Activated CD4-positive, alpha-beta memory T cell treated with anti-CD3 and anti-CD28 coated beads for 36 hours (primary cell): ENCODE results near the gene NOCT. TPM values are rescaled to one million over a fixed set of nuclear protein-coding genes. Genes with fewer than 3 reads are reported as not detected.
A peak's percentile ranks its signal among the peaks of the same experiment; 100 is the strongest.
"Not testable (repeated sequence)": the region's sequence is repeated elsewhere in the genome, so short reads cannot be mapped to it uniquely, and the experiment has no call there.

Experiments used
- CTCF ChIA-PET: fragments of 350-600 bp; sonication (Branson Sonifier 250); formaldehyde crosslinking; loops from one replicate; lab custom pipeline; 2021; ENCODE audit warnings: antibody characterized with exemption, inconsistent platforms; lab: Charles Lee
- POLR2A ChIA-PET: fragments of 350-600 bp; sonication (Branson Sonifier 250); formaldehyde crosslinking; loops from one replicate; lab custom pipeline; 2021; ENCODE audit warnings: antibody characterized with exemption; lab: Charles Lee
- DNase-seq: peaks from one replicate; pipeline ENCODE4 v3.0.0-alpha.2; 2020
- H3K27ac Mint-ChIP-seq: one replicate; pipeline ENCODE4 v1.8.0; 2021; ENCODE audit warnings: mixed read lengths
- H3K27me3 Mint-ChIP-seq: one replicate; pipeline ENCODE4 v1.8.0; 2021; ENCODE audit warnings: mixed read lengths
- H3K36me3 Mint-ChIP-seq: one replicate; pipeline ENCODE4 v1.8.0; 2021; ENCODE audit warnings: mixed read lengths
- H3K4me1 Mint-ChIP-seq: one replicate; pipeline ENCODE4 v1.8.0; 2021; ENCODE audit warnings: low read depth, mixed read lengths
- H3K4me3 Mint-ChIP-seq: one replicate; pipeline ENCODE4 v1.8.0; 2021; ENCODE audit warnings: mild to moderate bottlenecking, mixed read lengths
- H3K9me3 Mint-ChIP-seq: one replicate; pipeline ENCODE4 v1.8.0; 2021; ENCODE audit warnings: mixed read lengths
- intact Hi-C: fragments of 100-400 bp; cut with micrococcal nuclease; formaldehyde crosslinking; loops from one replicate; pipeline ENCODE4 v1.15.1; 2023
- total RNA-seq, 2 experiments: library from RNA; stranded (reverse); gene quantifications; one replicate each; pipeline ENCODE4 v1.2.3, GENCODE V29; 2021

The NOCT gene
- total RNA-seq, 2 experiments from 2014 or later, result 12.2 to 14.3 TPM

DNA sequence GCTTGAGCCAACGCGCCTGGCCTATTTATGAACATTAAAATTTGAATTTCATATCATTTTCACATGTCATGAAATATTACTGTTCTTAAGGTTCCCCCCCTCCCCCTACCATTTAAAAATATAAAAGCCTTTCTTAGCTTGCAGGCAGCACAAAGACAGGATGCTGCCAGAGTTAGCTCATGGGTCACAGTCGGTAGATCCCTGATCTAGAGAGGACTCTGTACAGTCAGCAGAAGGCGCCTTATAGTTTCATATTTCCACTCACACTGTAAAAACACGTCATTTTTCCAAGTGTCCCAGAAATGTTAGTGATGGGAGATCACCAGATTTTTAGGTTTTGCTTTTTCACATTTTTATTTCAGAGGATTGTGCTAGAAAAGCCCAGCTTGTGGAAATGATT lies 12.2 kb downstream of the NOCT start:
- no peak for DNase-seq
- peaks cover 10% of the 10 kb centered on the region for H3K4me1 Mint-ChIP-seq
- H3K9me3 Mint-ChIP-seq, result no peaks in the 10 kb centered on the region
- H3K36me3 Mint-ChIP-seq, result peaks cover 5% of the 10 kb centered on the region
- CTCF ChIA-PET, result interaction anchor here (0.6 to 1.3 kb wide), 3 partner anchors 10 to 624 kb away, joined by 3 read pairs; no protein-coding TSS in a partner anchor
- intact Hi-C loops, result no loop called here
- no peak overlapping the region for H3K4me3 Mint-ChIP-seq
- H3K27ac Mint-ChIP-seq, result no peak overlapping the region
- no peaks in the 10 kb centered on the region for H3K27me3 Mint-ChIP-seq
- POLR2A ChIA-PET, result interaction anchor here (1.1 kb wide), 1 partner anchor 51 kb away, joined by 3 read pairs; no protein-coding TSS in a partner anchor

DNA sequence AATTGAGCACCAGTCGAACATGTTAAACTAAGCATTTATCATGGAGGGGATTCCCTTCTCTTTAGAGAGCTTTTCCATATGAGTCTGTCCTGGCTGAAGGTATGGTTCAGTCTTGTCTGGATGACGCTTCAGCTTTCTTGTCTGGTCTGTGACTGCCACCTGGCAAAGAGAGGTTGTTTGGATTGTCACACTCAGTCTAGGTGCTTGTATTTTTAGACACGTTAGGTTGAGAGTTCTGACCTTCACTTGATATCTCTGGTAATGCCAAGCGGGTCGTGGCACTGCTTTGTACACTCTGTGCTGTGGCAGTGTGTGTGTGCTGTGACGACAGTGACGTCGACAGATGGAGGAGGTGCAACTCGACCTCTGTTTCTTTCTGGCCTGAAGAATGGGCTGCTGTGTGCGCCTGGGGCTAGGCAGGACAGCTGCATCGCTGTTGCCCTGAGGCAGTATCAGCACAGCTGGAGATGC lies 12.6 kb downstream of the NOCT start:
- H3K4me3 Mint-ChIP-seq, result no peak overlapping the region
- intact Hi-C loops, result no loop called here
- no peak overlapping the region for H3K27ac Mint-ChIP-seq
- DNase-seq, result no peak
- ChIA-PET CTCF (interaction anchor here (0.6 to 1.4 kb wide), 4 partner anchors 10 to 624 kb away, joined by 3 to 4 read pairs (median 3); no protein-coding TSS in a partner anchor), POLR2A (interaction anchor here (1.1 kb wide), 1 partner anchor 51 kb away, joined by 3 read pairs; no protein-coding TSS in a partner anchor)
- H3K9me3 Mint-ChIP-seq, result no peaks in the 10 kb centered on the region
- H3K27me3 Mint-ChIP-seq, result no peaks in the 10 kb centered on the region
- H3K36me3 Mint-ChIP-seq, result peaks cover 3% of the 10 kb centered on the region
- peaks cover 10% of the 10 kb centered on the region for H3K4me1 Mint-ChIP-seq

DNA sequence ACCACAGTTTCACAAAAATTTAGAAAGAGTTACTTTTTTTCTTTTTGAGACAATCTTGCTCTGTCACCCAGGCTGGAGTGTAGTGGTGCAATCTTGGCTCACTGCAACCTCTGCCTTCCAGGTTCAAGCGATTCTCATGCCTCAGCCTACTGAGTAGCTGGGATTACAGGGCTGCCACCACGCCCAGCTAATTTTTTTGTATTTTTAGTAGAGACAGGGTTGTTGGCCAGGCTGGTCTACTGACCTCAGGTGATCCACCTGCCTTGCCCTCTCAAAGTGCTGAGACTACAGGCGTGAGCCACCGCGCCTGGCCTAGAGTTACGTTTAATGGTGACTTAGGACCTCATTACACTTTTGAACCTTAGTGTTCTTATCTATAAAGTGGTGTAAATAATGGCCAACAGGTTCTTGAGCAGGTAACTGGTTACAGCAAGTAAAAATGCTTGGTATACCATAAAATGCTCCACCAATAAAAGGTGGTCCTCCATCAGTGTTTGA lies 14.3 kb downstream of the NOCT start:
- not testable (repeated sequence) for H3K9me3 Mint-ChIP-seq, H3K4me3 Mint-ChIP-seq, H3K4me1 Mint-ChIP-seq, H3K27ac Mint-ChIP-seq, DNase-seq, H3K36me3 Mint-ChIP-seq, H3K27me3 Mint-ChIP-seq
- POLR2A ChIA-PET, result interaction anchor here (0.9 to 1.3 kb wide), 4 partner anchors 9 to 266 kb away, joined by 3 to 6 read pairs (median 4); partner anchors contain the start of gene NOCT
- intact Hi-C loops, result loop anchor here (1.0 to 5.0 kb wide), 5 partner anchors 55 to 265 kb away; partner anchors contain the start of gene ELF2
- CTCF ChIA-PET, result interaction anchor here (0.6 to 3.4 kb wide), 61 partner anchors 8 to 501 kb away, joined by 3 to 63 read pairs (median 4); partner anchors contain the start of genes ELF2, MGARP, NAA15 and NOCT

DNA sequence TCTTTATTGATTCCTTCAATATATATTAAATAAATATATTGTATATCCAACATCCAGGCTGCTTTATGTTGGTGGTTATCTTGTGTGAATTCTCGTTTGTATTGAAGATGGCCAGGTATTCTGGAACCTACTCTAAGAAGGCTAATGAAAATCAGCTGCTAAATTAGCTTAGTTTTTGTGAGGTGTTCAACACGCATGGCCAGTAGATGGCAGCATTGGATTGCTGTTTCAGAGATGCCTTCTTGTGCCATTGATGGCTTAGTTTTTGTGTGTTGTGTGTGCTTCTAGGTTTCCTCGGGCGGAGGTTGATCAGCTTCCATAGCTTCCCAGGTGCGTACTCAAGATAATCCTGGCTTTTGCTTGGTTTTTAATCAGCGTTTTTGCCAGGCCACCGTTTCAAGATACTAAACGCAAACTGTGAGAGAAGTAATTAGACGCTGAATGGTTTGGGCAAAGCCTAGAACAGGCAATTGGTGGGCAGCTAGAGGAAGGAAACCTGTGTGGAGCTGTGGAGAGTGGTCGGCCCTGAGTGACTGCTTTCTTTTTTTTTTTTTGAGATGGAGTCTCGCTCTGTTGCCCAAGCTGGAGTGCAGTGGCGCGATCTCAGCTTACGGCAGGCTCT lies 15.1 kb downstream of the NOCT start:
- intact Hi-C loops, result loop anchor here (1.0 to 5.0 kb wide), 5 partner anchors 54 to 265 kb away; partner anchors contain the start of gene ELF2
- no peak overlapping the region for H3K27ac Mint-ChIP-seq
- H3K4me3 Mint-ChIP-seq, result no peak overlapping the region
- DNase-seq, result peak; percentile 78
- ChIA-PET CTCF (interaction anchor here (0.6 to 3.4 kb wide), 64 partner anchors 8 to 622 kb away, joined by 3 to 63 read pairs (median 4); partner anchors contain the start of genes ELF2, MGARP, NAA15 and NOCT), POLR2A (interaction anchor here (0.9 to 1.3 kb wide), 4 partner anchors 10 to 265 kb away, joined by 3 to 6 read pairs (median 4); partner anchors contain the start of gene NOCT)
- no peaks in the 10 kb centered on the region for H3K27me3 Mint-ChIP-seq
- peaks cover 10% of the 10 kb centered on the region for H3K4me1 Mint-ChIP-seq
- H3K9me3 Mint-ChIP-seq, result no peaks in the 10 kb centered on the region
- H3K36me3 Mint-ChIP-seq, result peaks cover 7% of the 10 kb centered on the region

DNA sequence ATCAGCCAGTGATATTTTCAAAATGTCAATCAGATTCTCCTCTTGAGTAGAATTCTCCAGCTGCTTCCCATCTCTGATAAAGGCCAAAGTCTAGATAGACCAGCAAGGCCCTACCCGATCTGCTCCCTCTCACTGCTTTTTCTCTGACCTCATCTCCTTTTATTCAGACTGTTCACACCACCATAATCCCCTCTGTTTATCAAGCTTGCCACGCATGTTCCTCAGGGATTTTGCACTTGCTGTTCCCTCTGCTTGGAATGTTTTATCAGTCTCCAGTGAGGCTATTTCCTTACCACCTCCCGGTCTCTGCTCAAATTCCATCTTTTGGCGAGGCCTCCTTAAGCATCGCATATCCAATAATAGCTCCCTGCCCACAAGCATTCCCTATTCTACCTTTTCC lies 20.1 kb downstream of the NOCT start:
- Mint-ChIP-seq H3K27ac (no peak overlapping the region), H3K36me3 (peaks cover 9% of the 10 kb centered on the region), H3K4me3 (no peak overlapping the region), H3K9me3 (no peaks in the 10 kb centered on the region), H3K27me3 (no peaks in the 10 kb centered on the region), H3K4me1 (peaks cover 9% of the 10 kb centered on the region)
- POLR2A ChIA-PET, result no interaction called here
- CTCF ChIA-PET, result no interaction called here
- intact Hi-C loops, result no loop called here
- DNase-seq, result no peak

DNA sequence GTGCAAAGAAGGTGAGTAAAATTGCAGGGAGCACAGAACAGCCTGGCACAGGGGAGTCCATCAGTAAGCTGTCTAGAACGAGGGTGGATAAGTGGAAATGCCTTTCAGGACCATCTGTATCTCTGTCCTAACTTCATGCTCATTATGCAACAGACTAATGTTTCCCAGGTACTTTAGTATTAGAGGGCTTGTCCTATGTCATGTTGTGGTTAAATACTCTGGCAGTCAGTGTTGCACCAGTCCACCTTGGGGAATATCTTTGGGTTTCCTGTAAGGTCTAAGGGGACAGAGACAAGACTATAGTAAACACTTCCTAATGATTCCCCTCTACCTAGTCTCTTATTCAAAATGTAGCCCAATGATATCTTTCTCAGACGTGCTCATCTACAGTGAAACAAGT lies 21.3 kb downstream of the NOCT start:
- Mint-ChIP-seq H3K4me1 (peaks cover 6% of the 10 kb centered on the region), H3K9me3 (no peaks in the 10 kb centered on the region), H3K36me3 (peaks cover 11% of the 10 kb centered on the region), H3K27ac (no peak overlapping the region), H3K27me3 (no peaks in the 10 kb centered on the region), H3K4me3 (no peak overlapping the region)
- ChIA-PET POLR2A (no interaction called here), CTCF (no interaction called here)
- DNase-seq, result no peak
- intact Hi-C loops, result no loop called here

DNA sequence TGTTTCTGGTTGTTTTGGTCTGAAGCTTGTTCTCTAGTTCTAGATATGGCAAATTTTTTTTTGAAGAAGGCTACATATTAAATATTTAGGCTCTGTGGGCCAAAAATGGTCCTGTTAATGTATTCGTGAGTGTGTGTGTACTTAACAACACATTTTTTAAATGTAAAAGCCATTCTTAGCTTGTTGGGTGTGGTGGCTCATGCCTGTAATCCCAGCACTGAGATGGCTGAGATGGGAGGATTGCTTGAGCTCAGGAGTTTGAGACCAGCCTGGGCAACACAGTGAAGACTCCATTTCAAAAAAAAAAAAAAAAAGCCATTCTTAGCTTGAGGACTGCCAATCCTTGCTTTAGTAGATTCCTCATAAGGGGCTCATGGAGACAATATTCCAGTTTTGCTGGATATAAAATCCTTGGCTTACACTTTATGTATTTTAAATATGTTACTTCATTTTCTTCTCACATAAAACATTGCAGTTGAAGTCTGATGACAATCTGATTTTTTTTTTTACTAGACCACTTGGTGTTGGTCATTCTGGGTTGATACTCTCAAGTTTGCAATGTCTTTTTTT lies 23.4 kb downstream of the NOCT start:
- H3K27ac Mint-ChIP-seq, result no peak overlapping the region
- POLR2A ChIA-PET, result no interaction called here
- CTCF ChIA-PET, result interaction anchor here (1.4 kb wide), 1 partner anchor 9 kb away, joined by 11 read pairs; no protein-coding TSS in a partner anchor
- no peak overlapping the region for H3K4me3 Mint-ChIP-seq
- no peak for DNase-seq
- peaks cover 17% of the 10 kb centered on the region for H3K36me3 Mint-ChIP-seq
- peaks cover 3% of the 10 kb centered on the region for H3K4me1 Mint-ChIP-seq
- H3K9me3 Mint-ChIP-seq, result no peaks in the 10 kb centered on the region
- intact Hi-C loops, result no loop called here
- no peaks in the 10 kb centered on the region for H3K27me3 Mint-ChIP-seq

DNA sequence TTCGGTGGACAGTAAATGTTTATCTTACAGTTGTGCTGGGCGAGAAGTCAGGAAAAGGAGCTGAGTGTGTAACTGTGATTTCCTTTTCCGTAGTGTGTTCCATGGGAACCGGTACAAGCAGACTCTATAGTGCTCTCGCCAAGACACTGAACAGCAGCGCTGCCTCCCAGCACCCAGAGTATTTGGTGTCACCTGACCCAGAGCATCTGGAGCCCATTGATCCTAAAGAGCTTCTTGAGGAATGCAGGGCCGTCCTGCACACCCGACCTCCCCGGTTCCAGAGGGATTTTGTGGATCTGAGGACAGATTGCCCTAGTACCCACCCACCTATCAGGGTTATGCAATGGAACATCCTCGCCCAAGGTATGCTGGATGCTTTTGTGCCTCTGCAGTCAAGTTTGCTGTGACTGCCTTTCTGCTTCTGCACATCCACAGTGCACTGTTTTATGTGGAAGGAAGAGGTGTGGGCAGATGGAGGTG lies 27.4 kb downstream of the NOCT start:
- Mint-ChIP-seq H3K27ac (no peak overlapping the region), H3K36me3 (peaks cover 23% of the 10 kb centered on the region), H3K4me1 (peaks cover 7% of the 10 kb centered on the region), H3K27me3 (no peaks in the 10 kb centered on the region), H3K4me3 (no peak overlapping the region), H3K9me3 (no peaks in the 10 kb centered on the region)
- intact Hi-C loops, result no loop called here
- POLR2A ChIA-PET, result interaction anchor here (0.9 kb wide), 1 partner anchor 28 kb away, joined by 4 read pairs; no protein-coding TSS in a partner anchor
- CTCF ChIA-PET, result interaction anchor here (6.1 kb wide), 1 partner anchor 12 kb away, joined by 44 read pairs; no protein-coding TSS in a partner anchor
- DNase-seq, result no peak

DNA sequence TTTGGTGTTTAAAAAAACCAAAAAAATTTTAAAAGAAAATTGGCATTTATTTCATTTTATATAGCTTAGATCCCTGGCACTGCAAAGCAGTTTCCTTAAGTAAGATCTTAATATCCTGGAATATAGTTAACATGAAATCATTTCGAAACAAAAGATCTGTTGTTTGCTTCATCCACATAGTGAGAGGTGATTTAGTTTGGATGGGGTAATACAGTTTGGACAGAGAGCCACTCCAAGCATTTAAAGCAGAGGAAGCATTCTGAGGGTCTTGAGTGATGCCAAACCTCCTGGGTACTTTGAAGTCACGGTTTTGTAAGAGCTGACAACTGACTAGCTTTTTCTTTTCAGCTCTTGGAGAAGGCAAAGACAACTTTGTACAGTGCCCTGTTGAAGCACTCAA lies 28.7 kb downstream of the NOCT start:
- intact Hi-C loops, result no loop called here
- DNase-seq, result no peak
- H3K9me3 Mint-ChIP-seq, result no peaks in the 10 kb centered on the region
- peaks cover 8% of the 10 kb centered on the region for H3K4me1 Mint-ChIP-seq
- H3K27me3 Mint-ChIP-seq, result no peaks in the 10 kb centered on the region
- ChIA-PET CTCF (interaction anchor here (1.6 to 6.1 kb wide), 2 partner anchors 14 to 15 kb away, joined by 4 to 44 read pairs; no protein-coding TSS in a partner anchor), POLR2A (no interaction called here)
- peaks cover 29% of the 10 kb centered on the region for H3K36me3 Mint-ChIP-seq
- no peak overlapping the region for H3K4me3 Mint-ChIP-seq
- H3K27ac Mint-ChIP-seq, result no peak overlapping the region

DNA sequence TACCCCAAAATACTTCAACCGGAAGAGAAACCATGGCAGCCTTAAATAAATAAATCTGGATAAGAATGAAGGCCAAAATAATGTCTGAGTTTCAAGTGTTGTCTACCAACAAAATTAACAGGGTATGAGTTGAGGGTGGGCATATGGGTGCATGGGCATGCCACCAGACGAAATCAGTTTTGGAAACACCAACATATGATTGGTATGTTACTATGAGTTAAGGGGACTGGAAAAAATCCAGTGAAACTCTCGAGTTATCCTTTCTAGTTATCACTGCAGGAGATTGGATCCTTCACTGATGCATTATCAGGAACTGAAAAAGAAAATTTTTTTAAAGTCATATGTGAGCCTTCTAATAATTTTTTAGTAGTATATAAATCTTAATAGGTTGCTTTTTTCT lies 32.4 kb downstream of the NOCT start:
- no peak overlapping the region for H3K27ac Mint-ChIP-seq
- H3K27me3 Mint-ChIP-seq, result no peaks in the 10 kb centered on the region
- no peak overlapping the region for H3K4me3 Mint-ChIP-seq
- H3K36me3 Mint-ChIP-seq, result peaks cover 27% of the 10 kb centered on the region
- DNase-seq, result no peak
- H3K9me3 Mint-ChIP-seq, result no peaks in the 10 kb centered on the region
- POLR2A ChIA-PET, result no interaction called here
- peaks cover 5% of the 10 kb centered on the region for H3K4me1 Mint-ChIP-seq
- CTCF ChIA-PET, result no interaction called here
- intact Hi-C loops, result no loop called here

DNA sequence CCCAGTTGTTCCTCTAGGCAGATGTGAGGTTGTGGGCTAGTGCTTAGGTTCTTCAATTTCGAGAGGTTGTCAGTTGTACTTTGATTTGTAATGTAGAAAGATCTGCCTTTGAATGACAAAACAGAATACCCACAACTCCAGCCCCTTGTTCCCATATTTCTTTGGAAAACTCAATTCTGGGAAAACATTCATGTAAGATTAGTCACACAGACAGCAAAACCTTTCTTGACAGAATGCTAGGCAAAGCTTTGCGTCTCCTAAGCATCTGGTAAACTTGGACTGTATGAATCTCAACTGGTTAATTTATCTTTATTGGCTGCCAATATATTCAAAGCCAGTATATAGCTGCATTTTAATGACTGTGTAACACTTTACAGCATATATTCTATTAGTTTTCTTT lies 34.9 kb downstream of the NOCT start:
- Mint-ChIP-seq H3K36me3 (peaks cover 17% of the 10 kb centered on the region), H3K9me3 (no peaks in the 10 kb centered on the region)
- CTCF ChIA-PET, result interaction anchor here (1.1 to 1.2 kb wide), 2 partner anchors 20 to 245 kb away, joined by 3 to 6 read pairs; no protein-coding TSS in a partner anchor

More for the DNA sequence above, 34.9 kb downstream of the NOCT start:
- DNase-seq, result no peak
- H3K4me3 Mint-ChIP-seq, result no peak overlapping the region
- H3K4me1 Mint-ChIP-seq, result peaks cover 10% of the 10 kb centered on the region
- H3K27ac Mint-ChIP-seq, result no peak overlapping the region
- POLR2A ChIA-PET, result no interaction called here
- no peaks in the 10 kb centered on the region for H3K27me3 Mint-ChIP-seq
- intact Hi-C loops, result no loop called here
